HepG2 (cell line): ENCODE results near the gene HS6ST1. TPM values are rescaled to one million over a fixed set of nuclear protein-coding genes. Genes with fewer than 3 reads are reported as not detected.

ENCODE experiments used
- ATAC-seq: fragments of 200-7000 bp; cut with Tn5 transposase; 3 replicates; pipeline ENCODE4 v1.9.1; 2020; ENCODE audit warnings: mild to moderate bottlenecking, moderate library complexity
- BruUV-seq: library from RNA; stranded (reverse); fragments of 400-500 nt; replicated peaks from 2 replicates; lab custom pipeline; 2021; lab: Mats Ljungman, UMichigan
- CTCF ChIA-PET: fragments of 300-600 bp; formaldehyde crosslinking; extraction: SDS; loops from one replicate; lab custom pipeline; 2021; ENCODE audit warnings: low total read pairs, inconsistent platforms, low intra/inter-chr PET ratio; lab: Yijun Ruan, JAX
- POLR2A ChIA-PET: fragments of 350-600 bp; sonication (Branson Sonifier 250); formaldehyde crosslinking; loops from one replicate; lab custom pipeline; 2020; ENCODE audit warnings: antibody characterized with exemption, inconsistent platforms; lab: Yijun Ruan, JAX
- DNase-seq: peaks from one replicate; pipeline ENCODE4 v3.0.0-alpha.2; 2015; ENCODE audit warnings: low spot score
- FAIRE-seq: peaks from 3 replicates; lab custom pipeline; 2011; peaks lifted over from hg19 to GRCh38; lab: Jason Lieb, UNC
- H2AFZ ChIP-seq: one replicate; pipeline ENCODE4 v1.6.1; 2011; ENCODE audit warnings: low read length, inconsistent platforms
- H3K27ac ChIP-seq: fragments of 300-600 bp; 3 replicates; pipeline ENCODE4 v1.8.0; 2011; ENCODE audit warnings: mixed run types, mild to moderate bottlenecking, mixed read lengths, low read length, inconsistent platforms; ENCODE audit not compliant: insufficient read depth; ENCODE audit errors: extremely low read length
- H3K27me3 ChIP-seq, 2 experiments: fragments of 200-600 bp in 1 of 2; 2 replicates in 1 of 2; 3 replicates in 1 of 2; pipeline versions ENCODE4 v1.6.0 to v1.8.0; 2011; ENCODE audit warnings: low read length in 2 of 2, mild to moderate bottlenecking in 2 of 2, moderate library complexity in 2 of 2, inconsistent platforms in 1 of 2; ENCODE audit not compliant: insufficient read depth in 2 of 2, control insufficient read depth in 1 of 2
- H3K36me3 ChIP-seq, 2 experiments: fragments of 200-600 bp in 1 of 2; replicated peaks in 1 of 2; 2 replicates in 1 of 2; 3 replicates in 1 of 2; pipeline versions ENCODE4 v1.5.1 to v1.8.0; 2011; ENCODE audit warnings: low read length in 2 of 2, inconsistent platforms in 1 of 2; ENCODE audit not compliant: insufficient read depth in 2 of 2, control insufficient read depth in 1 of 2
- H3K4me1 ChIP-seq: 2 replicates; pipeline ENCODE4 v1.5.1; 2012; ENCODE audit warnings: low read length, inconsistent platforms; ENCODE audit not compliant: insufficient read depth
- H3K4me2 ChIP-seq: 2 replicates; pipeline ENCODE4 v1.6.0; 2011; ENCODE audit warnings: low read depth, low read length, inconsistent platforms
- H3K4me3 ChIP-seq, 3 experiments: fragments of 200-600 bp in 1 of 3; sonication (generic), shearing (Covaris generic) in 1 of 3; replicated peaks in 1 of 3; 2 replicates each; pipeline ENCODE4 v1.5.1; 2011 to 2016; ENCODE audit warnings: low read length in 3 of 3, inconsistent platforms in 2 of 3, low read depth in 2 of 3, mild to moderate bottlenecking in 2 of 3, control low read depth in 1 of 3, mixed read lengths in 1 of 3; ENCODE audit not compliant: insufficient read depth in 1 of 3
- H3K79me2 ChIP-seq: one replicate; pipeline ENCODE4 v1.6.1; 2011; ENCODE audit warnings: low read length, inconsistent platforms; ENCODE audit not compliant: insufficient read depth
- H3K9ac ChIP-seq: 2 replicates; pipeline ENCODE4 v1.6.0; 2011; ENCODE audit warnings: mild to moderate bottlenecking, low read depth, low read length, inconsistent platforms; ENCODE audit not compliant: insufficient read depth
- H3K9me3 ChIP-seq: 2 replicates; pipeline ENCODE4 v1.5.1; 2012; ENCODE audit warnings: mild to moderate bottlenecking, low read length
- H4K20me1 ChIP-seq: 2 replicates; pipeline ENCODE4 v1.6.0; 2011; ENCODE audit warnings: inconsistent platforms, mild to moderate bottlenecking, low read length, moderate library complexity; ENCODE audit not compliant: insufficient read depth
- IKZF1 ChIP-seq: fragments of 450-650 bp; IDR thresholded peaks from 2 replicates; pipeline ENCODE4 v1.7.1; 2016
- MAFK ChIP-seq, 2 experiments: IDR thresholded peaks in 1 of 2; conservative IDR thresholded peaks in 1 of 2; 2 replicates each; pipeline ENCODE4 v1.6.1; 2011; ENCODE audit warnings: improper control_type of control experiment in 2 of 2, low read length in 2 of 2
- PRPF4 ChIP-seq: fragments of 200-400 bp; formaldehyde crosslinking; IDR thresholded peaks from 2 replicates; pipeline ENCODE4 v1.6.1; 2016; ENCODE audit warnings: low read length, low read depth; ENCODE audit not compliant: poor library complexity, severe bottlenecking
- STAT5B ChIP-seq: sonication (generic); formaldehyde crosslinking; IDR thresholded peaks from 2 replicates; pipeline ENCODE4 v1.4.0; 2020; ENCODE audit warnings: missing genetic modification reagents
- WGBS: methylation state at CpG from one replicate; pipeline ENCODE4 v1.1.6; 2017; ENCODE audit warnings: low lambda C conversion rate; 5-methylcytosine and 5-hydroxymethylcytosine counted together
- in situ Hi-C: cut with HindIII; loops from 2 replicates; pipeline ENCODE4 v1.10.0; 2017; ENCODE audit warnings: low pct_unique_long_range_greater_than_20kb; ENCODE audit not compliant: extremely low pct_ligation_motif_present
- intact Hi-C: fragments of 100-400 bp; cut with micrococcal nuclease; formaldehyde crosslinking; loops from one replicate; pipeline ENCODE4 v1.10.0; 2022; ENCODE audit not compliant: unreplicated experiment
- polyA plus RNA-seq, 8 experiments: library from polyadenylated mRNA; depleted of rRNA in 3 of 8; stranded (reverse) in 7 of 8; unstranded in 1 of 8; fragments of >200 nt; fragmentation: Illumina TruSeq in 4 of 8; extraction: Trizol in 4 of 8; gene quantifications; 2 replicates each; pipeline versions ENCODE4 v1.2.1 to v1.2.3, GENCODE V29; 2011 to 2016; ENCODE audit warnings: low read depth in 4 of 8, missing spikeins in 1 of 8, mixed read lengths in 1 of 8; ENCODE audit not compliant: insufficient read depth in 1 of 8
- total RNA-seq, 5 experiments: library from RNA; depleted of rRNA; stranded (reverse); fragments of >200 nt; fragmentation: Illumina TruSeq; extraction: Trizol; gene quantifications; 2 replicates each; pipeline ENCODE4 v1.2.3, GENCODE V29; 2016; ENCODE audit warnings: low read depth in 1 of 5
- TF ChIP-seq, protein P1 (sequence below): sonication (generic); formaldehyde crosslinking; IDR thresholded peaks from 2 replicates; pipeline ENCODE4 v1.4.0; 2020; ENCODE audit warnings: missing genetic modification reagents, mild to moderate bottlenecking, borderline replicate concordance
- TF ChIP-seq, protein P2 (sequence below): sonication (generic); formaldehyde crosslinking; IDR thresholded peaks from 2 replicates; pipeline ENCODE4 v1.4.0; 2020; ENCODE audit warnings: missing genetic modification reagents
- TF ChIP-seq, protein P3 (sequence below): sonication (generic); formaldehyde crosslinking; IDR thresholded peaks from 2 replicates; pipeline ENCODE4 v1.4.0; 2020; ENCODE audit warnings: mild to moderate bottlenecking, missing genetic modification reagents
- TF ChIP-seq, protein P4 (sequence below): sonication (generic); formaldehyde crosslinking; IDR thresholded peaks from 2 replicates; pipeline ENCODE4 v1.4.0; 2020; ENCODE audit warnings: mild to moderate bottlenecking, missing genetic modification reagents

HS6ST1 gene
- total and polyA plus RNA-seq, 2 of the 13 experiments (the other 11 are each of a cell fraction or from before 2014, with no cell fraction given) = 34.5 to 84.6 TPM

DNA sequence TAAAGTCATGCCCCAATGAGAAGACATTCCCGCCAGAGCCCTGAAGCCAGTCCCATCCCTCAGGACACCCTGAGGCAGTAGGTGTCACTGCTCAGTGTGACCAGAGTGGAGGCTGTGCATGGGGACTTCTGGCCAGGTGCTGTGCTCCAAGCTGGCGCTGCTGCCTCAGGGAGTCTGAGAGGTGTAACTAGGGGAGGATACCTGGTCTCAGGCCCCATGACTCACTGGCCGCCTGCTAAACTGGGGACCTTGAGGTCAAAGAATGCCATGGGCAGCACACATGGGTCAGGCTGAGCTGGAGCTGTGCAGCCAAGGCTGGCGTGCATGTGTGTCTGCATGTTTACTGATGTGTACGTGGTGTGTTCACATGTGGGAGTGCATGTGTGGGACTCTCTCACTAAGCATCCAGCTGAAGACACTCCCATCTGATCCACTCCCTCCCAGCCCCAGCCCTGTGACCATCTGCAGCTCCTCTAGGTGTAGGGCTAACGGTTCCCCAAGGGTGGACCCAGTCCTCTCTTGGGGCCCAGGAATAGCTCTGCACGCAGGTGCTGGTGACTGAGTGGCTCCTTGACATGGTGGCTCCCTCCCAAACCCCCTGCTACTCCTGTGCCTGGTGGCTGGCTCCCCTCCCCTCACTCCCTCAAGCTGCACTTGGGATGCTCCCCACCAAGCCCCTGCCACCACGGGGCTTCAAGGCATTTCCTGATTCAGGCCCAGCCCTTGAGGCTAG lies 16.5 kb downstream of the HS6ST1 start (continued):
- TF ChIP-seq, protein P1, sequence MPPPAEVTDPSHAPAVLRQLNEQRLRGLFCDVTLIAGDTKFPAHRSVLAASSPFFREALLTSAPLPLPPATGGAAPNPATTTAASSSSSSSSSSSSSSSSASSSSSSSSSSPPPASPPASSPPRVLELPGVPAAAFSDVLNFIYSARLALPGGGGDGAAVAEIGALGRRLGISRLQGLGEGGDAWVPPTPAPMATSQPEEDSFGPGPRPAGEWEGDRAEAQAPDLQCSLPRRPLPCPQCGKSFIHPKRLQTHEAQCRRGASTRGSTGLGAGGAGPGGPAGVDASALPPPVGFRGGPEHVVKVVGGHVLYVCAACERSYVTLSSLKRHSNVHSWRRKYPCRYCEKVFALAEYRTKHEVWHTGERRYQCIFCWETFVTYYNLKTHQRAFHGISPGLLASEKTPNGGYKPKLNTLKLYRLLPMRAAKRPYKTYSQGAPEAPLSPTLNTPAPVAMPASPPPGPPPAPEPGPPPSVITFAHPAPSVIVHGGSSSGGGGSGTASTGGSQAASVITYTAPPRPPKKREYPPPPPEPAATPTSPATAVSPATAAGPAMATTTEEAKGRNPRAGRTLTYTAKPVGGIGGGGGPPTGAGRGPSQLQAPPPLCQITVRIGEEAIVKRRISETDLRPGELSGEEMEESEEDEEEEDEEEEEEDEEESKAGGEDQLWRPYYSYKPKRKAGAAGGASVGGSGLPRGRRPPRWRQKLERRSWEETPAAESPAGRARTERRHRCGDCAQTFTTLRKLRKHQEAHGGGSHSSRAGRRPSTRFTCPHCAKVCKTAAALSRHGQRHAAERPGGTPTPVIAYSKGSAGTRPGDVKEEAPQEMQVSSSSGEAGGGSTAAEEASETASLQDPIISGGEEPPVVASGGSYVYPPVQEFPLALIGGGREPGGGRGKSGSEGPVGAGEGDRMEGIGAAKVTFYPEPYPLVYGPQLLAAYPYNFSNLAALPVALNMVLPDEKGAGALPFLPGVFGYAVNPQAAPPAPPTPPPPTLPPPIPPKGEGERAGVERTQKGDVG = no peak
- no peak for TF ChIP-seq STAT5B (CRISPR knock-in tag)

DNA sequence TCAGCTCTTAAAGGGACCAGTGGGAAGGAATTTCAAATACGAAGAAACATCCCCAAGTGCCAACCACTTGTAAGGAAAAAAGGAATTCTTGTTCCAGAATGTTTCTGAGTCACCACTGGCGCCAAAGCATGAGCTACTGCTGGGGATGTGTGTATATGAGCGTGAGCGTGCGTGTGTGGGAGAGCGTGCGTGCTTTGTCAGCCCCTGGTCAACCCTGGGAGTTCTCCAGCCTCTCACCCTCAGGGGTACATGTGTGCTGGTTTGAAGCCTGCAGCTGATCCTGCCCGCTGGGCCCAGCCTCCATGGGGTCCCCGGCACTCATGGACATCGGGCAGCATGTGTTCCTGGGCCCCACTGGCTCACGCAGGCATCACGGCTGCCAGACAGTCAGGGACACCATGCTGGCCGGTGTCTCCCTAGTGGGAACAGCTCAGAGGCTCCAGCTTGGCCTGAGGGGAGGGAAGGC lies 17.1 kb downstream of the HS6ST1 start:
- H3K27me3 ChIP-seq = no peaks in the 10 kb centered on the region
- no peak overlapping the region for H3K27ac ChIP-seq
- ATAC-seq (no peak), FAIRE-seq (no peak)
- H3K4me2 ChIP-seq = no peak overlapping the region
- WGBS = 99% methylated on average over 7 of the region's 13 CpGs
- no peaks in the 10 kb centered on the region for H3K9me3 ChIP-seq
- BruUV-seq = no TSS peak
- H3K4me1 ChIP-seq = peaks cover 46% of the 10 kb centered on the region
- H3K36me3 ChIP-seq = peaks cover 41 to 80% of the 10 kb centered on the region in 2 experiments
- TF ChIP-seq, protein P2, sequence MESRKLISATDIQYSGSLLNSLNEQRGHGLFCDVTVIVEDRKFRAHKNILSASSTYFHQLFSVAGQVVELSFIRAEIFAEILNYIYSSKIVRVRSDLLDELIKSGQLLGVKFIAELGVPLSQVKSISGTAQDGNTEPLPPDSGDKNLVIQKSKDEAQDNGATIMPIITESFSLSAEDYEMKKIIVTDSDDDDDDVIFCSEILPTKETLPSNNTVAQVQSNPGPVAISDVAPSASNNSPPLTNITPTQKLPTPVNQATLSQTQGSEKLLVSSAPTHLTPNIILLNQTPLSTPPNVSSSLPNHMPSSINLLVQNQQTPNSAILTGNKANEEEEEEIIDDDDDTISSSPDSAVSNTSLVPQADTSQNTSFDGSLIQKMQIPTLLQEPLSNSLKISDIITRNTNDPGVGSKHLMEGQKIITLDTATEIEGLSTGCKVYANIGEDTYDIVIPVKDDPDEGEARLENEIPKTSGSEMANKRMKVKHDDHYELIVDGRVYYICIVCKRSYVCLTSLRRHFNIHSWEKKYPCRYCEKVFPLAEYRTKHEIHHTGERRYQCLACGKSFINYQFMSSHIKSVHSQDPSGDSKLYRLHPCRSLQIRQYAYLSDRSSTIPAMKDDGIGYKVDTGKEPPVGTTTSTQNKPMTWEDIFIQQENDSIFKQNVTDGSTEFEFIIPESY = peak; percentile 12; the same call in 1 of the 2 replicates
- TF ChIP-seq IKZF1 (no peak), MAFK (conservative IDR thresholded peaks at IDR 0.05 in 1 of 2, IDR thresholded peaks at IDR 0.05 in 1 of 2; ENCODE audit: low read length in 2 of 2) (no peak), PRPF4 (no peak)
- TF ChIP-seq, protein P3, sequence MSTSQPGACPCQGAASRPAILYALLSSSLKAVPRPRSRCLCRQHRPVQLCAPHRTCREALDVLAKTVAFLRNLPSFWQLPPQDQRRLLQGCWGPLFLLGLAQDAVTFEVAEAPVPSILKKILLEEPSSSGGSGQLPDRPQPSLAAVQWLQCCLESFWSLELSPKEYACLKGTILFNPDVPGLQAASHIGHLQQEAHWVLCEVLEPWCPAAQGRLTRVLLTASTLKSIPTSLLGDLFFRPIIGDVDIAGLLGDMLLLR (CRISPR knock-in tag) = peak; percentile 59; the same call in 1 of the 2 replicates
- TF ChIP-seq, protein P4, sequence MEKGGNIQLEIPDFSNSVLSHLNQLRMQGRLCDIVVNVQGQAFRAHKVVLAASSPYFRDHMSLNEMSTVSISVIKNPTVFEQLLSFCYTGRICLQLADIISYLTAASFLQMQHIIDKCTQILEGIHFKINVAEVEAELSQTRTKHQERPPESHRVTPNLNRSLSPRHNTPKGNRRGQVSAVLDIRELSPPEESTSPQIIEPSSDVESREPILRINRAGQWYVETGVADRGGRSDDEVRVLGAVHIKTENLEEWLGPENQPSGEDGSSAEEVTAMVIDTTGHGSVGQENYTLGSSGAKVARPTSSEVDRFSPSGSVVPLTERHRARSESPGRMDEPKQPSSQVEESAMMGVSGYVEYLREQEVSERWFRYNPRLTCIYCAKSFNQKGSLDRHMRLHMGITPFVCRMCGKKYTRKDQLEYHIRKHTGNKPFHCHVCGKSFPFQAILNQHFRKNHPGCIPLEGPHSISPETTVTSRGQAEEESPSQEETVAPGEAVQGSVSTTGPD = no peak
- TF ChIP-seq, all 625 proteins: peak for 2
- ChIA-PET POLR2A (no interaction called here), CTCF (no interaction called here)
- no peak for DNase-seq
- Histone ChIP-seq H3K79me2 (peaks cover 100% of the 10 kb centered on the region), H3K4me3 (no peak overlapping the region), H3K9ac (no peak overlapping the region), H4K20me1 (peaks cover 89% of the 10 kb centered on the region), H2AFZ (no peak overlapping the region)
- in situ Hi-C loops (no loop called here), intact Hi-C loops (no loop called here)
